HepG2 (cell line): Measurements from ENCODE around the gene LITAFD. TPM values are rescaled to one million over a fixed set of nuclear protein-coding genes. Genes with fewer than 3 reads are reported as not detected.

Experiments used
- BORCS8-MEF2B ChIP-seq: sonication (generic); formaldehyde crosslinking; IDR thresholded peaks from 2 replicates; pipeline ENCODE4 v1.8.0; 2022; ENCODE audit warnings: mild to moderate bottlenecking, missing genetic modification reagents
- GLI4 ChIP-seq: sonication (generic); formaldehyde crosslinking; IDR thresholded peaks from 2 replicates; pipeline ENCODE4 v1.5.1; 2020; ENCODE audit warnings: missing genetic modification reagents, mild to moderate bottlenecking, moderate library complexity, borderline replicate concordance
- JDP2 ChIP-seq: sonication (generic); formaldehyde crosslinking; IDR thresholded peaks from 2 replicates; pipeline ENCODE4 v1.8.1; 2022; ENCODE audit warnings: missing genetic modification reagents, borderline replicate concordance
- KAT8 ChIP-seq: IDR thresholded peaks from 2 replicates; pipeline ENCODE4 v1.6.1; 2016; ENCODE audit warnings: missing genetic modification reagents, missing compliant biosample characterization
- MXD1 ChIP-seq: sonication (generic); formaldehyde crosslinking; IDR thresholded peaks from 2 replicates; pipeline ENCODE4 v1.4.0; 2020; ENCODE audit warnings: mild to moderate bottlenecking, missing genetic modification reagents
- NKX3-1 ChIP-seq: sonication (generic); formaldehyde crosslinking; IDR thresholded peaks from 2 replicates; pipeline ENCODE4 v1.5.0; 2020; ENCODE audit warnings: missing genetic modification reagents
- REST ChIP-seq, 2 experiments: IDR thresholded peaks; 2 replicates each; pipeline ENCODE4 v1.6.1; 2011 to 2012; ENCODE audit warnings: low read length in 2 of 2, borderline replicate concordance in 1 of 2, low read depth in 1 of 2, mild to moderate bottlenecking in 1 of 2, moderate library complexity in 1 of 2
- TCF7 ChIP-seq: sonication (generic); IDR thresholded peaks from 2 replicates; pipeline ENCODE4 v1.6.1; 2016; ENCODE audit warnings: antibody characterized with exemption, low read depth
- TOE1 ChIP-seq: sonication (generic); formaldehyde crosslinking; IDR thresholded peaks from 2 replicates; pipeline ENCODE4 v1.4.0; 2020; ENCODE audit warnings: mild to moderate bottlenecking, missing genetic modification reagents
- ZFP91 ChIP-seq: sonication (generic); formaldehyde crosslinking; IDR thresholded peaks from 2 replicates; pipeline ENCODE4 v1.9.0; 2022; ENCODE audit warnings: missing genetic modification reagents, mild to moderate bottlenecking, borderline replicate concordance
- ZNF142 ChIP-seq: sonication (generic); formaldehyde crosslinking; IDR thresholded peaks from 2 replicates; pipeline ENCODE4 v1.4.0; 2020; ENCODE audit warnings: missing genetic modification reagents
- ZNF563 ChIP-seq: sonication (generic); formaldehyde crosslinking; IDR thresholded peaks from 2 replicates; pipeline ENCODE4 v1.8.0; 2022; ENCODE audit warnings: mild to moderate bottlenecking, moderate library complexity, missing genetic modification reagents
- ZNF740 ChIP-seq: sonication (generic); formaldehyde crosslinking; IDR thresholded peaks from 2 replicates; pipeline ENCODE4 v1.4.0; 2020; ENCODE audit warnings: missing genetic modification reagents
- polyA plus RNA-seq, 8 experiments: library from polyadenylated mRNA; depleted of rRNA in 3 of 8; stranded (reverse) in 7 of 8; unstranded in 1 of 8; fragments of >200 nt; fragmentation: Illumina TruSeq in 4 of 8; extraction: Trizol in 4 of 8; gene quantifications; 2 replicates each; pipeline versions ENCODE4 v1.2.1 to v1.2.3, GENCODE V29; 2011 to 2016; ENCODE audit warnings: low read depth in 4 of 8, missing spikeins in 1 of 8, mixed read lengths in 1 of 8; ENCODE audit not compliant: insufficient read depth in 1 of 8
- total RNA-seq, 5 experiments: library from RNA; depleted of rRNA; stranded (reverse); fragments of >200 nt; fragmentation: Illumina TruSeq; extraction: Trizol; gene quantifications; 2 replicates each; pipeline ENCODE4 v1.2.3, GENCODE V29; 2016; ENCODE audit warnings: low read depth in 1 of 5

The LITAFD gene
- total and polyA plus RNA-seq, 2 of the 13 experiments (the other 11 are each of a cell fraction or from before 2014, with no cell fraction given) = not detected

- no peak for TF ChIP-seq ZNF142 (CRISPR knock-in tag)
- TF ChIP-seq ZNF740 (CRISPR knock-in tag) = no peak; the same call in 1 of the 2 replicates
- no peak for TF ChIP-seq ZFP91
- TF ChIP-seq TOE1 (CRISPR knock-in tag) = no peak
- TF ChIP-seq NKX3-1 = peak; percentile 83; the same call in 1 of the 2 replicates
- TF ChIP-seq BORCS8-MEF2B = peak; percentile 85
- peak; percentile 60; the same call in 1 of the 2 replicates for TF ChIP-seq ZNF563
- TF ChIP-seq REST (IDR thresholded peaks at IDR 0.05; ENCODE audit: borderline replicate concordance in 1 of 2, low read depth in 1 of 2, low read length in 2 of 2) = peak; percentile 91 to 99
- no peak for TF ChIP-seq TCF7
- no peak for TF ChIP-seq JDP2 (CRISPR knock-in tag)
- no peak for TF ChIP-seq GLI4 (CRISPR knock-in tag)
- TF ChIP-seq KAT8 = peak; percentile 55; the same call in 1 of the 2 replicates
- no peak for TF ChIP-seq MXD1 (CRISPR knock-in tag)
Observed at GRCh38 chr16:8931859-8932258, 49.7 kb downstream of the LITAFD start (continued).
